ENCODE data around the gene KCNMB3.
"Not testable (repeated sequence)": the region's sequence is repeated elsewhere in the genome, so short reads cannot be mapped to it uniquely, and the experiment has no call there.

KCNMB3 gene

GRCh38 chr3:179250803-179251476, at the start of gene KCNMB3:
Gene KCNMB3, minus strand, starts transcription at chr3:179251114. Its CDS starts 124 bp downstream, at chr3:179250990.
- in situ Hi-C loops (cut with HindIII; ENCODE audit: low sequenced_read_pairs): loop anchor here (5.0 kb wide), 1 partner anchor 69 kb away; no protein-coding TSS in a partner anchor

GRCh38 chr3:179299999-179300613, 49.2 kb upstream of the KCNMB3 start:
- in situ Hi-C loops (cut with HindIII; ENCODE audit: low sequenced_read_pairs): no loop called here

- in situ Hi-C loops (cut with HindIII; ENCODE audit: low sequenced_read_pairs): no loop called here
These were observed 48.4 kb upstream of the KCNMB3 start for GRCh38 chr3:179299316-179299715.

- in situ Hi-C loops (cut with HindIII; ENCODE audit: low sequenced_read_pairs): no loop called here
These were observed 47.2 kb upstream of the KCNMB3 start for GRCh38 chr3:179297971-179298725.

- in situ Hi-C loops (cut with HindIII; ENCODE audit: low sequenced_read_pairs): no loop called here
These were observed 41.5 kb upstream of the KCNMB3 start for GRCh38 chr3:179292450-179292849.

- in situ Hi-C loops (cut with HindIII; ENCODE audit: low sequenced_read_pairs): no loop called here
These were observed 38.4 kb upstream of the KCNMB3 start for GRCh38 chr3:179289295-179289694.

GRCh38 chr3:179288845-179289244, 37.9 kb upstream of the KCNMB3 start:
- in situ Hi-C loops (cut with HindIII; ENCODE audit: low sequenced_read_pairs): no loop called here

- in situ Hi-C loops (cut with HindIII; ENCODE audit: low sequenced_read_pairs): no loop called here
These were observed 35.4 kb upstream of the KCNMB3 start for GRCh38 chr3:179286331-179286730.

GRCh38 chr3:179281825-179282224, 30.9 kb upstream of the KCNMB3 start:
- in situ Hi-C loops (cut with HindIII; ENCODE audit: low sequenced_read_pairs): no loop called here

- in situ Hi-C loops (cut with HindIII; ENCODE audit: low sequenced_read_pairs): no loop called here
These were observed 28.9 kb upstream of the KCNMB3 start for GRCh38 chr3:179279837-179280236.

- in situ Hi-C loops (cut with HindIII; ENCODE audit: low sequenced_read_pairs): no loop called here
These were observed 28.2 kb upstream of the KCNMB3 start for GRCh38 chr3:179278932-179279693.

- in situ Hi-C loops (cut with HindIII; ENCODE audit: low sequenced_read_pairs): no loop called here
These were observed 27.2 kb upstream of the KCNMB3 start for GRCh38 chr3:179278151-179278550.

- in situ Hi-C loops (cut with HindIII; ENCODE audit: low sequenced_read_pairs): no loop called here
These were observed 25.8 kb upstream of the KCNMB3 start for GRCh38 chr3:179276743-179277142.

- in situ Hi-C loops (cut with HindIII; ENCODE audit: low sequenced_read_pairs): no loop called here
These were observed 25.1 kb upstream of the KCNMB3 start for GRCh38 chr3:179276001-179276400.

- in situ Hi-C loops (cut with HindIII; ENCODE audit: low sequenced_read_pairs): not testable (repeated sequence)
These were observed 23.5 kb upstream of the KCNMB3 start for GRCh38 chr3:179274434-179274833.

- in situ Hi-C loops (cut with HindIII; ENCODE audit: low sequenced_read_pairs): no loop called here
These were observed 21.5 kb upstream of the KCNMB3 start for GRCh38 chr3:179272385-179272784.

- in situ Hi-C loops (cut with HindIII; ENCODE audit: low sequenced_read_pairs): no loop called here
These were observed 18.3 kb upstream of the KCNMB3 start for GRCh38 chr3:179269152-179269707.

- in situ Hi-C loops (cut with HindIII; ENCODE audit: low sequenced_read_pairs): no loop called here
These were observed 17.6 kb upstream of the KCNMB3 start for GRCh38 chr3:179268400-179269051.

- in situ Hi-C loops (cut with HindIII; ENCODE audit: low sequenced_read_pairs): no loop called here
These were observed 15.8 kb upstream of the KCNMB3 start for GRCh38 chr3:179266701-179267211.

GRCh38 chr3:179265875-179266274, 15.0 kb upstream of the KCNMB3 start:
- in situ Hi-C loops (cut with HindIII; ENCODE audit: low sequenced_read_pairs): no loop called here

All from endothelial cell of hepatic sinusoid (primary cell).